Measurements from ENCODE around the gene BRD1. TPM values are rescaled to one million over a fixed set of nuclear protein-coding genes. Genes with fewer than 3 reads are reported as not detected.

The BRD1 gene
- total and polyA plus RNA-seq, 9 of the 15 experiments (the other 6 are each of a cell fraction or from before 2014, with no cell fraction given): 0.42 to 17.6 (median 5.5) TPM

DNA sequence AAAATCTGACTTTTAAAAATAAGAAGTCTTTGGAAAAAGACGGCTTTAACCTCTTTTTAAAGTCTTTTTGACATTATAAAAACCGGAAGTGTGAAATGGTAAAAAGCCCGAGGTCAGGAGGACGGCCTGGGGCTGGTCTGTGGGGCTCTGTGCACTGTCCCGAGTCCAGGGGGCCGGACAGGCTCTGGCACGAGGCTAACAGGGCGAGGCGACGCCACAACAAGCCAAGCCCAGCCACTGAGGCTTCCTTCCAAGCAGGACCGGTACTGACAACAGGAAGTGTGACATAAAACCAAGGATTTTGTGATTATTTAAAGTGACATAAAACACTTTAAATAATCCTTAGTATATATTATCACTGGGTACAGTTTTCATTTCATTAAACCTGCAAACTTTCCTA lies 39.2 kb downstream of the BRD1 start:
- Histone ChIP-seq H4K20me1 (replicated peaks; ENCODE audit: control insufficient read depth, insufficient read depth, low read length) (peaks cover 30% of the 10 kb centered on the region), H3K9ac (ENCODE audit: insufficient read depth in 1 of 2, low read depth in 2 of 2, low read length in 2 of 2) (no peak overlapping the region), H3K79me2 (ENCODE audit: control insufficient read depth, insufficient read depth, low read length) (peaks cover 19% of the 10 kb centered on the region), H3K27me3 (ENCODE audit: control insufficient read depth in 2 of 2, insufficient read depth in 2 of 2, low read length in 2 of 2) (no peaks in the 10 kb centered on the region), H2AFZ (ENCODE audit: low read depth, low read length) (no peak overlapping the region), H3K27ac (ENCODE audit: extremely low read depth, low read depth, low read length) (no peak overlapping the region), H3K36me3 (ENCODE audit: control insufficient read depth, insufficient read depth, low read length) (peaks cover 88% of the 10 kb centered on the region; the same call in 2 of the 3 replicates), H3K9me3 (replicated peaks; ENCODE audit: control insufficient read depth, insufficient read depth, low read depth, low read length) (no peaks in the 10 kb centered on the region), H3K4me1 (replicated peaks in 1 of 2; ENCODE audit: control insufficient read depth in 2 of 2, insufficient read depth in 2 of 2, low read length in 2 of 2) (peaks cover 5 to 45% of the 10 kb centered on the region in 2 experiments; a peak in 4 of 5 replicates), H3K9me1 (ENCODE audit: control insufficient read depth, insufficient read depth, low read length) (no peaks in the 10 kb centered on the region), H3K4me2 (ENCODE audit: insufficient read depth, low read length) (no peak overlapping the region), H3K4me3 (no peak overlapping the region)
- no peak for ATAC-seq
- ChIA-PET CTCF (ENCODE audit: low intra/inter-chr PET ratio) (no interaction called here), POLR2A (no interaction called here)
- 79% methylated on average over 5 of the region's 11 CpGs for WGBS (ENCODE audit: insufficient coverage, low coverage, missing lambda C conversion rate)
- no peak for FAIRE-seq
- intact Hi-C loops (cut with micrococcal nuclease): no loop called here
- TF ChIP-seq ZC3H4 (CRISPR knock-in tag; IDR thresholded peaks at IDR 0.05; ENCODE audit: borderline replicate concordance) (no peak), CREM (IDR thresholded peaks at IDR 0.05; ENCODE audit: low read depth) (no peak), PCBP2 (IDR thresholded peaks at IDR 0.05; ENCODE audit: low read depth, low read length, poor library complexity, severe bottlenecking) (no peak), RAD51 (IDR thresholded peaks at IDR 0.05; ENCODE audit: borderline replicate concordance, low read depth) (no peak)
- no TSS peak for BruUV-seq (replicated peaks)
- DNase-seq (ENCODE audit: extremely low read depth in 1 of 4, low spot score in 3 of 4): no peak
- in situ Hi-C loops (cut with MboI): no loop called here

GRCh38 chr22:49787861-49788260 lies 39.8 kb downstream of the BRD1 start:
- in situ Hi-C loops (cut with MboI): no loop called here

More at GRCh38 chr22:49787861-49788260, 39.8 kb downstream of the BRD1 start:
- 95% methylated on average over 7 of the region's 10 CpGs for WGBS (ENCODE audit: insufficient coverage, low coverage, missing lambda C conversion rate)
- H3K4me2 ChIP-seq (ENCODE audit: insufficient read depth, low read length): no peak overlapping the region
- DNase-seq (ENCODE audit: extremely low read depth in 1 of 4, low spot score in 3 of 4): no peak
- peaks cover 87% of the 10 kb centered on the region; the same call in 1 of the 3 replicates for H3K36me3 ChIP-seq (ENCODE audit: control insufficient read depth, insufficient read depth, low read length)
- H3K9me1 ChIP-seq (ENCODE audit: control insufficient read depth, insufficient read depth, low read length): no peaks in the 10 kb centered on the region
- peaks cover 5 to 45% of the 10 kb centered on the region in 2 experiments; a peak in 4 of 5 replicates for H3K4me1 ChIP-seq (replicated peaks in 1 of 2; ENCODE audit: control insufficient read depth in 2 of 2, insufficient read depth in 2 of 2, low read length in 2 of 2)
- H3K27ac ChIP-seq (ENCODE audit: extremely low read depth, low read depth, low read length): no peak overlapping the region
- ChIA-PET POLR2A (no interaction called here), CTCF (ENCODE audit: low intra/inter-chr PET ratio) (no interaction called here)
- H3K79me2 ChIP-seq (ENCODE audit: control insufficient read depth, insufficient read depth, low read length): peaks cover 19% of the 10 kb centered on the region
- BruUV-seq (replicated peaks): no TSS peak
- H3K9me3 ChIP-seq (replicated peaks; ENCODE audit: control insufficient read depth, insufficient read depth, low read depth, low read length): no peaks in the 10 kb centered on the region
- peaks cover 28% of the 10 kb centered on the region for H4K20me1 ChIP-seq (replicated peaks; ENCODE audit: control insufficient read depth, insufficient read depth, low read length)
- H3K4me3 ChIP-seq: no peak overlapping the region
- no peaks in the 10 kb centered on the region for H3K27me3 ChIP-seq (ENCODE audit: control insufficient read depth in 2 of 2, insufficient read depth in 2 of 2, low read length in 2 of 2)
- H2AFZ ChIP-seq (ENCODE audit: low read depth, low read length): no peak overlapping the region
- no peak for TF ChIP-seq LARP7 (IDR thresholded peaks at IDR 0.05)
- no peak for TF ChIP-seq POLR2B (IDR thresholded peaks at IDR 0.05; ENCODE audit: low read depth, partially characterized antibody)
- TF ChIP-seq ZNF146 (CRISPR knock-in tag; IDR thresholded peaks at IDR 0.05; ENCODE audit: unreplicated experiment): no peak
- TF ChIP-seq BACH1 (tag; IDR thresholded peaks at IDR 0.05): no peak
- intact Hi-C loops (cut with micrococcal nuclease): no loop called here
- FAIRE-seq: no peak
- ATAC-seq: no peak
- no peak overlapping the region for H3K9ac ChIP-seq (ENCODE audit: insufficient read depth in 1 of 2, low read depth in 2 of 2, low read length in 2 of 2)

All from K562 (cell line).